Eye (tissue), 1 donor: Measurements from ENCODE around the gene CISD3.

ENCODE experiments used
- DNase-seq: peaks from one replicate; pipeline ENCODE4 v3.0.0-alpha.2; 2015

The CISD3 gene

GRCh38 chr17:38729368-38729885 lies 714 bp upstream of the CISD3 start:
- no peak for DNase-seq

GRCh38 chr17:38730526-38731379 lies 612 bp downstream of the CISD3 start:
- DNase-seq: peak; percentile 73

GRCh38 chr17:38731526-38732294 lies 1.6 kb downstream of the CISD3 start:
- DNase-seq: no peak

- no peak for DNase-seq
Measured at GRCh38 chr17:38732376-38733281, 2.5 kb downstream of the CISD3 start.

GRCh38 chr17:38733282-38733981 lies 3.3 kb downstream of the CISD3 start:
- DNase-seq: no peak

GRCh38 chr17:38733982-38734973 lies 4.1 kb downstream of the CISD3 start:
- DNase-seq: no peak

GRCh38 chr17:38735161-38735997 lies 5.2 kb downstream of the CISD3 start:
- peak; percentile 88 for DNase-seq

DNA sequence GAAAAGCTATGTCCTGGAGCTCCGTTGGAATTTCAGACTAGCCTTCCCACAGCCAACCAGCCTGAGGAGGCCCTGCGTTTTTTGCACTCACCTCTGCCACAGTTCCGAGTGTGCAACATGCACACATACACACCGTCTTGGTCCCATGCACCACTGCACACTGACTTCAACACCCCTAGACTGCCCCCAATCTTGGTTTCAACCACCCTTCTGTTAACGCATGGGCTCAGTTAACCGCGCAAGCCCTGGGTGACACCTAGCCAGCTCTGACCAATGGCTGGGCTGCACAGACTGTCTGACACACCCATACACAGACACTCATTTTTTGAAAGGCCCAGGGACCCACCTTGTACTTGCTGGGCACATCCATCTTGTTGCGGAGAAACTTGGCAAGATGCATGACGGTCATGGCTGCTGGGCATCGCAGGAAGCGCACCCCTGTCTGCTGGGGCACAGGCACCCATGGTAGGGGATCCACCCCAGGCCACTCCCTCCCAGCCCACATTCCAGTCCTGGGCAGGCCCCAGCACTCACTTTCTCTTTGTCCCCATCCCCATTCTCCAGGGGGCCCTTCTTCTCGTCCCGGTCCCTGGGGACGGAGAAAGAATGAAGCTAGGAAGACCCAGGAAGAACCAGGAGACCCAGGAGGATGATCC lies 8.0 kb downstream of the CISD3 start:
- DNase-seq: no peak

DNA sequence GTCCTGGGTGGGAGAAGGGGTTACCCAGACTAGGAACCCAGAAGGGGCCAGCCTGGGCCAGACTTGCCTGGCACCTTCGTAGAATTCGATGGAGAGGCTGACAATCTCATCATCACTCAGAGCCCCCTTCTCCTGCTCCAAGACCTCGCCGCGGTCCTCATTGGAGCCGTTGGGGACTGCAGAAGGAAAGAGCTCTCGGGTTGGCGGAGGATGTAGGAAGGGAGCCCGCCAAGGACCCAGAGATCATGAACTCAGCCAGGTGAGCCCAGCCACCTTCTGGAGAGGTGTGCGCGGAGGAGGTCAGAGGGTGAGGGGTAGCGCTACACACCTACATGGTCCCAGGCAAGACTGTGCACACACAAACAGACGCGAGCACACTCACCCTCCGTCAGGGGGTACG lies 8.5 kb downstream of the CISD3 start:
- DNase-seq: no peak

DNA sequence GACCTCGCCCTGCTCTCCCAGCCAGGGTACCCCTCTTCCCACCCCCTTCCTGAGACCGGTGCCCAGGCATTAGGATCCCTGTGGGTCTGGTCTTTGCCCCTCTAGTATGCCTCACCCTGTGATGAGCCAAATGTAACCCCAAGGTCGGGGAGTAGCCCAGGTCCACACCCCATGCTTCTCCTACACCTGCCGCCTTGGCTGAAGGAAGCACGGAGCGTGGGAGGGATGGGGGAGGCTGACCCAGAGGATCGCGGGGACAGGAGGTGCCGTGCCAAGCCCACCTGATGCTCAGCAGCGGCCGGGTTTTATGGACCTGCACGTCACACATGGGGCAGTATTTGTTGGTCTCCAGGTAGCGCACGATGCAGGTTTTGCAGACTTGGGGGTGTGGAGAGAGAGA lies 9.2 kb downstream of the CISD3 start:
- DNase-seq: no peak

DNA sequence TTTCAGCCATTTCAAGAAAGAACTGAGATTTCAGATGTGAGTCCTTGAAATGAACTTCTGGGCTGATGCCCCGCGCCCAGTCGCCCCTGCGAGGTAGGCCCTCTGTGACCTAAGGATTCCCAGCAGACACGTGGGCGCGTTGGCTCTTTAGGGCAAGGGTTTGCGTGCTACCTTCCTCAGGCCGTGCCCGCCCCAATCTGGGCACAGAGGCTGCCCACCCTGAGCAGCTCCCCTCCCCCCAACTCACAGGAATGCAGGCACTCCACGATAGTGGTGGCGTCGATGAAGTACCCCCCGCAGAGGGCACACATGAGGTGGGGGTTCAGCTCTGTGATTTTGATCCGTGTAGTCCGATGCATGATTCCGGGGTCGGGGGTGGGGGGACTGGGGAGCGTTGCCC lies 9.9 kb downstream of the CISD3 start:
- no peak for DNase-seq

- no peak for DNase-seq
Measured at GRCh38 chr17:38740806-38741205, 10.7 kb downstream of the CISD3 start.

- no peak for DNase-seq
Measured at GRCh38 chr17:38741461-38741860, 11.3 kb downstream of the CISD3 start.

GRCh38 chr17:38741921-38742410 lies 11.8 kb downstream of the CISD3 start:
- DNase-seq: no peak

DNA sequence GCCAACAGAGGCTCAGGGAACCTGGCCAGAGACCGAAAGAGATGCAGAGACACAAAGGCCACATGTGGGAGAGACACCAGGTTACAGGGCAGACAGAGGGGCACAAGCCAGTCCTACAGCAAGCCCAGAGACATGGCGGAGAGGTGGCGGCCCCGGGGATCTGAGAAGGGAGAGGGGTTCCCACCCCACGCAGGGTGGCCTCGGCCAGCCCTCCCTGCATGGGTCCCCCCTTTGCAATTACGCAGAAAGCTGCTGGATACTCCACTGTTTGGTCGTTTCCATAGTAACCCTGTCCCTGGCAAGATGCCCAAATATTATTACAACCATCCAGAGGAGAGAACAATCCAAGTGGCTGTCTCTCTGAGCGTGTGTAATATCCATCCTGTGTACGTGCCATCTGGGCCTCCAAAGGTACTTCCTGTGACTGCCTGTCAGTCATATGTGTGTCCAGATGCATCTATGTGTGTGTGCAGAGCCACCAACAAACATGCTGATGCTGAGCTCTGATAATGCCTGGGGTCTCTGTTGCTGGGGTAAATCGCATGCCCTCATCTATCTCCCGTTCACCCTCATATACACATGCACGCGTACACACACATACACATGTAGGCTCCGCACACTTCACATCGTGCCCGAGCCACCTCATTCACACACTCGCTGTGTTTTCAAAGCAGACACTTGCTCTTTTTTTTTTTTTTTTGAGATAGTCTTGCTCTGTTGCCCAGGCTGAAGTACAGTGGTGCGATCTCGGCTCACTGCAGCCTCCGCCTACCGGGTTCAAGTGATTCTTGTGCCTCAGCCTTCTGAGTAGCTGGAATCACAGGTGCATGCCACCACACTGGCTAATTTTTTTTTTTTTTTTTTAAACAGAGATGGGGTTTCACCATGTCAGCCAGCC lies 12.5 kb downstream of the CISD3 start:
- peak; percentile 98 for DNase-seq

- no peak for DNase-seq
Measured at GRCh38 chr17:38743556-38744171, 13.5 kb downstream of the CISD3 start.

DNA sequence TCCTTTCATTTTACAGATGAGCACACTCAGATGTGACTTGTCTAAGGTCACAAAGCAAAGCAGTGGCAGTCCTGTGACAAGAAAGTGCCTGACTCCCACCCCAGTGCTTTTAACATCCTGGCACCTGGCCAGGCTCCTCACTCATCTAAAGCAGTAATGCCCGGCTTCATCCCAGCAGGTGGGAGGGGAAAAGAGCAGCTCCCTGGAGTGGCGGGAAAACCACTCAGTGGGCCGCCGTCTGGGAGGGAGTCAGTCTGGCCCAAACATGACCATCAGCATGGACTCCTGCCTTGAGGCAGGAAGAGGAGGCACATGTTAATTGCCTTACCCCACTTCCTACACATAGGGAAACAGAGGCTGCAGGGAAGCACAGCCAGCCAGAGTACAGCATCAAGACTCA lies 15.4 kb downstream of the CISD3 start:
- DNase-seq: no peak
